ENCODE results near the gene U2SURP.
A peak's percentile ranks its signal among the peaks of the same experiment; 100 is the strongest.
"Not testable (repeated sequence)": the region's sequence is repeated elsewhere in the genome, so short reads cannot be mapped to it uniquely, and the experiment has no call there.

The U2SURP gene

DNA sequence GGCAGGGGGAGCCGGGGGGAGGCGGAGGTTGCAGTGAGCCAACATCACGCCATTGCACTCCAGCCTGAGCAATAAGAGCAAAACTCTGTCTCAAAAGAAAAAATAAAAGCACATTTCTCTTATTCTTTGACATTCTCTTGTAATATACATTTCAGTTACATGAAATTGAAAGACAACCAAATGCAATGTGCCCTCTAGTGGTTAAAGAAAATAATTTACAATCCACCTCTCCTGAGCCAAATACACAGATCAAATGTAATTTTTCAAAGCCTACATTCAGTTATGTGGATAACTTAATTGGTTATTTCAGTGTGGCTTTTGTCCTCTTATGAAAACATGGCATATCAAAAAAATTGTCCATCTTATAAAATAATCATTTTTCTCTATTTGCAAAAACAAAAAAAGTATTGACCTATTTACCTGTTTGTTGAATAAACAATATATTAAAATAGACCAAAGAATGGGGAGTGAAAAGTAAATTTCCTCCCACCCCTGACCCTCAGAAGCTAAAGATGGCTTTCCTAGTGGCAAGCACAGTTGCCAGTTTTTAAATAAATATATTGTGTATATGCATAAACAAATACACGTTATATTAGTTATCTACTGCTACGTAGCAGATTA, 14.2 kb upstream of the U2SURP start:
- DNase-seq (ENCODE audit: low read depth), result peak; percentile 61
- TF ChIP-seq, protein P1, sequence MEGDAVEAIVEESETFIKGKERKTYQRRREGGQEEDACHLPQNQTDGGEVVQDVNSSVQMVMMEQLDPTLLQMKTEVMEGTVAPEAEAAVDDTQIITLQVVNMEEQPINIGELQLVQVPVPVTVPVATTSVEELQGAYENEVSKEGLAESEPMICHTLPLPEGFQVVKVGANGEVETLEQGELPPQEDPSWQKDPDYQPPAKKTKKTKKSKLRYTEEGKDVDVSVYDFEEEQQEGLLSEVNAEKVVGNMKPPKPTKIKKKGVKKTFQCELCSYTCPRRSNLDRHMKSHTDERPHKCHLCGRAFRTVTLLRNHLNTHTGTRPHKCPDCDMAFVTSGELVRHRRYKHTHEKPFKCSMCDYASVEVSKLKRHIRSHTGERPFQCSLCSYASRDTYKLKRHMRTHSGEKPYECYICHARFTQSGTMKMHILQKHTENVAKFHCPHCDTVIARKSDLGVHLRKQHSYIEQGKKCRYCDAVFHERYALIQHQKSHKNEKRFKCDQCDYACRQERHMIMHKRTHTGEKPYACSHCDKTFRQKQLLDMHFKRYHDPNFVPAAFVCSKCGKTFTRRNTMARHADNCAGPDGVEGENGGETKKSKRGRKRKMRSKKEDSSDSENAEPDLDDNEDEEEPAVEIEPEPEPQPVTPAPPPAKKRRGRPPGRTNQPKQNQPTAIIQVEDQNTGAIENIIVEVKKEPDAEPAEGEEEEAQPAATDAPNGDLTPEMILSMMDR (conservative IDR thresholded peaks at IDR 0.05; ENCODE audit: control insufficient read depth, insufficient read depth, low read depth, low read length), result peak; percentile 58
- no peak overlapping the region for H3K4me3 ChIP-seq (ENCODE audit: control insufficient read depth, low read depth, low read length)

DNA sequence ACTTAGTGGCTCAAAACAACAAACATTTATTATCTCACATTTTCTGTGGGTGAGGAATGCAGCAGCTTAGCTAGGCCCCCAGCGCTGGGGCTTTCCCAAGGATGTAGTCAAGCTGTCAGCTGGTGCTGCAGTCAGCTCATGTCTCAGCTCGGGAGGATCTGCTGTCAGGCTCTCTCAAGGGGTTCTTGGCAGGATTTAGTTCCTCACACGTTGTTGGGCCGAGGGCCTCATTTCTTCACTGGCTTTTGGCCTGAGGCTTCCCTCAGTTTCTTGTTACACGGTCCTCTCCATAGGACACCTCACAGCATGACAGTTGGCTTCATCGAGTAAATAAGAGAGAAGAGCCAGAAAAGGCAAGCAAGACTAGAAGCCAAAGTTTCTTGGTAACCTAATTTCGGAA, 13.7 kb upstream of the U2SURP start:
- H3K4me3 ChIP-seq (ENCODE audit: control insufficient read depth, low read depth, low read length), result no peak overlapping the region
- peak; percentile 38 for DNase-seq (ENCODE audit: low read depth)
- TF ChIP-seq, protein P1 (conservative IDR thresholded peaks at IDR 0.05; ENCODE audit: control insufficient read depth, insufficient read depth, low read depth, low read length), result no peak

DNA sequence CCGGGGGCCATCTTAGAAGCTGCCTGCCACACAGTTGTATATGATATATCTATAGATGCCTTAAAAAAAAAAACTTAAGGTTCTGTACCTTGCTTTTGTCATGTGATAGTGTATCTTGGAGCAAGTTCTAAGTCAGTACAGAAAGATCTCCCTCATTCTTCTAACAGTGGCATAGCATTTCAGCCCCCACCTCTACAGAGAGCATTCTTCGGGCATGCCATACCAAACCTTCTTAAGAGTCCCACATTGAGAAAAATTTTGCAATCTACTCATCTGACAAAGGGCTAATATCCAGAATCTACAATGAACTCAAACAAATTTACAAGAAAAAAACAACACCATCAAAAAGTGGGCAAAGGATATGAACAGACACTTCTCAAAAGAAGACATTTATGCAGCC, 13.1 kb upstream of the U2SURP start:
- DNase-seq (ENCODE audit: low read depth); H3K4me3 ChIP-seq (ENCODE audit: control insufficient read depth, low read depth, low read length): not testable (repeated sequence)

DNA sequence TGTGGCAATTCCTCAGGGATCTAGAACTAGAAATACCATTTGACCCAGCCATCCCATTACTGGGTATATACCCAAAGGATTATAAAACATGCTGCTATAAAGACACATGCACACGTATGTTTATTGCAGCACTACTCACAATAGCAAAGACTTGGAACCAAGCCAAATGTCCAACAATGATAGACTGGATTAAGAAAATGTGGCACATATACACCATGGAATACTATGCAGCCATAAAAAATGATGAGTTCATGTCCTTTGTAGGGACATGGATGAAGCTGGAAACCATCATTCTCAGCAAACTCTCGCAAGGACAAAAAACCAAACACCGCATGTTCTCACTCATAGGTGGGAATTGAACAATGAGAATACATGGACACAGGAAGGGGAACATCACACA, 12.5 kb upstream of the U2SURP start:
- not testable (repeated sequence) for H3K4me3 ChIP-seq (ENCODE audit: control insufficient read depth, low read depth, low read length); DNase-seq (ENCODE audit: low read depth)

DNA sequence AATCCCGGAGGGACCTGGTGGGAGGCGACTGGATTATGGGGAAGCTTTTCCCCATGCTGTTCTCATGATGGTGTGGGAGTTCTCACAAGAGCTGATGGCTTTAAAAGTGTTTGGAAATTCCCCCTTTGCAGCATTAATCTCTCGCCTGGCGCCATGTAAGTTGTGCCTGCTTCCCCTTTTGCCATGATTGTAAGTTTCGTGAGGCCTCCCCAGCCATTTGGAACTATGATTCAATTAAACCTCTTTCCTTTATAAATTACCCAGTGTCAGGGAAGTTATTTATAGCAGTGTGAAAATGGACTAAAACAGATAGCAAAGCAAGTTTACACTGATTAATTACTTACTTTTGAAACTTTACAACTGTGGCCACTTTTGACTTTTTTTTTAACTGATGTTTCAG, 10.6 kb upstream of the U2SURP start:
- TF ChIP-seq, protein P1 (conservative IDR thresholded peaks at IDR 0.05; ENCODE audit: control insufficient read depth, insufficient read depth, low read depth, low read length), result no peak
- no peak overlapping the region for H3K4me3 ChIP-seq (ENCODE audit: control insufficient read depth, low read depth, low read length)
- no peak for DNase-seq (ENCODE audit: low read depth)

DNA sequence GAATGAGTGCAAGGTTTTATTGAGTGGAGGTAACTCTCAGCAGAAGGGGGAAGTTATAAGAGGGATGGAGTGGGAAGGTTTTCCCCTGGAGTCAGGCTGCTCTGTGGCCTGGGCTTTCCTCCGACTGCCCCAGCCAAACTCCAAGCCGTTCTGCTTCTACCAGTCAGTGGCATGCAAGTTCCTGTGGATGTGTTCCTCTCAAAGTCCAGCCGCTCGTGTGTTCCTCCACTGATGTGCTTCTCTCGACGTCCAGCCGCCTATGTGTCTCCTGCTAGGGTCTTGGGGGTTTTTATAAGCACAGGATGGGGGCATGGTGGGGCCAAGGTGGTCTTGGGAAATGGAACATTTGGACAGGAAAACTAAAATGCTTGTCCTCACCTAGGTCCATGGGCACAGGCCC, 9.0 kb upstream of the U2SURP start:
- TF ChIP-seq, protein P1 (conservative IDR thresholded peaks at IDR 0.05; ENCODE audit: control insufficient read depth, insufficient read depth, low read depth, low read length), result no peak
- DNase-seq (ENCODE audit: low read depth), result no peak
- H3K4me3 ChIP-seq (ENCODE audit: control insufficient read depth, low read depth, low read length), result no peak overlapping the region

DNA sequence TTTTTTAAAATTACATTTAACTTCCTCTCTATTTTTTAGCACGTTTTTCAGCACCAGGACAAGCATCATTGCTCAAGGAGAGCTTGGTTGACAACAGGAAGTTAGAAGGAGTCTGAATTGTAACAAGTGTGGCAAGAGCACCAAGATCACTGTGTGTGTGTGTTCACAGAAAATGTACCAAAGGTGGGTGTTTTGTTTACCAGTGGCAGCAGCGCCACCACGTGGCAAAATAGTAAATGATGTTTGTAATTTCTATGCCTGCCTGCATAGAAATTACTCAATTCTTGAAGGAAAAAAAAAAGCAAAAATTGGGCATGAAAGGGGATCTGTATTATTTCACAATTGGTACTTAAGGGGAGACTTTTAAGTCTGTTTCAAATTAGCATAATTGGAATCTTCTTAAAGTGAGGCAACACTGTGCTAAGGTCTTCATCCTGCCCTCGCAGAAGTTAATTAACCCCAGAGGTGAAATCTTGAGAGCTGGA, 7.4 kb upstream of the U2SURP start:
- TF ChIP-seq, protein P1 (conservative IDR thresholded peaks at IDR 0.05; ENCODE audit: control insufficient read depth, insufficient read depth, low read depth, low read length), result peak; percentile 66
- no peak overlapping the region for H3K4me3 ChIP-seq (ENCODE audit: control insufficient read depth, low read depth, low read length)
- DNase-seq (ENCODE audit: low read depth), result peak; percentile 82

DNA sequence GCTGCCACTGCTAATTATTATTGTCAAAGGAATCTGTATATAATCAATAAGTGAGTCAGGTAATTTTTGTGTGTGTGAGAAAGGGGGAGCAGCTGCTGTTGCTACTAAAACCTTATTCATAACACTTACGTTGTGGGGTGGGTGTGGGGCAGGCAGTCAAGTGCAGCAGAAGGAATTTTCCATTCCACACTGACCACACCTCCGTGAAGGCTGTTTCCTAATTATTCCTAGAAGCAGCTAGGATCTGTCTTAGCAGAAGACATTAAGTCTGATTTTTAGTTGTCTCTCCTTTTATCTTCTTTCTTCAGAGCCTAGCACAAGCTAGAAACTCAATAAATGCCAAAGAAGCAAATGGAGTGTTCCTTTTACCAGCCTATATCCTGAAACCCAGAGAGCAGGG, 4.0 kb upstream of the U2SURP start:
- no peak overlapping the region for H3K4me3 ChIP-seq (ENCODE audit: control insufficient read depth, low read depth, low read length)
- TF ChIP-seq, protein P1 (conservative IDR thresholded peaks at IDR 0.05; ENCODE audit: control insufficient read depth, insufficient read depth, low read depth, low read length), result no peak
- DNase-seq (ENCODE audit: low read depth), result no peak

All from fibroblast of mammary gland (primary cell).